ENCODE data around the gene SVIL.

- no peak for TF ChIP-seq CTCF (conservative IDR thresholded peaks at IDR 0.05)
- TF ChIP-seq EZH2 (IDR thresholded peaks at IDR 0.05; ENCODE audit: low read depth), result no peak
Measured at GRCh38 chr10:29621161-29621560, 13.6 kb downstream of the SVIL start.
